ENCODE data around the gene MAML2. TPM values are rescaled to one million over a fixed set of nuclear protein-coding genes. Genes with fewer than 3 reads are reported as not detected.
A peak's percentile ranks its signal among the peaks of the same experiment; 100 is the strongest.

MAML2 gene
- total RNA-seq, 1 donor from 2014 or later = 18.0 TPM

GRCh38 chr11:96318399-96318798, 24.6 kb downstream of the MAML2 start:
- DNase-seq (ENCODE audit: low read depth) = no peak

GRCh38 chr11:96317985-96318384, 25.0 kb downstream of the MAML2 start:
- no peak for DNase-seq (ENCODE audit: low read depth)

GRCh38 chr11:96317571-96317970, 25.4 kb downstream of the MAML2 start:
- DNase-seq (ENCODE audit: low read depth) = no peak

GRCh38 chr11:96316869-96317268, 26.1 kb downstream of the MAML2 start:
- no peak for DNase-seq (ENCODE audit: low read depth)

GRCh38 chr11:96315476-96315875, 27.5 kb downstream of the MAML2 start:
- no peak for DNase-seq (ENCODE audit: low read depth)

- peak; percentile 92 for DNase-seq (ENCODE audit: low read depth)
These were observed 28.5 kb downstream of the MAML2 start for GRCh38 chr11:96314326-96315020.

- DNase-seq (ENCODE audit: low read depth) = no peak
These were observed 29.8 kb downstream of the MAML2 start for GRCh38 chr11:96313163-96313562.

GRCh38 chr11:96311120-96311568, 31.9 kb downstream of the MAML2 start:
- peak; percentile 76 for DNase-seq (ENCODE audit: low read depth)

- DNase-seq (ENCODE audit: low read depth) = no peak
These were observed 32.8 kb downstream of the MAML2 start for GRCh38 chr11:96310236-96310635.

- DNase-seq (ENCODE audit: low read depth) = no peak
These were observed 33.4 kb downstream of the MAML2 start for GRCh38 chr11:96309643-96310017.

GRCh38 chr11:96309016-96309642, 33.9 kb downstream of the MAML2 start:
- peak; percentile 89 for DNase-seq (ENCODE audit: low read depth)

GRCh38 chr11:96307776-96308140, 35.2 kb downstream of the MAML2 start:
- peak; percentile 83 for DNase-seq (ENCODE audit: low read depth)

- peak; percentile 100 for DNase-seq (ENCODE audit: low read depth)
These were observed 35.8 kb downstream of the MAML2 start for GRCh38 chr11:96306933-96307775.

GRCh38 chr11:96306600-96306932, 36.4 kb downstream of the MAML2 start:
- DNase-seq (ENCODE audit: low read depth) = no peak

- no peak for DNase-seq (ENCODE audit: low read depth)
These were observed 36.9 kb downstream of the MAML2 start for GRCh38 chr11:96306071-96306470.

- no peak for DNase-seq (ENCODE audit: low read depth)
These were observed 39.0 kb downstream of the MAML2 start for GRCh38 chr11:96303980-96304379.

- peak; percentile 72 for DNase-seq (ENCODE audit: low read depth)
These were observed 39.9 kb downstream of the MAML2 start for GRCh38 chr11:96303064-96303463.

GRCh38 chr11:96301818-96302217, 41.2 kb downstream of the MAML2 start:
- no peak for DNase-seq (ENCODE audit: low read depth)

GRCh38 chr11:96299155-96299888, 43.7 kb downstream of the MAML2 start:
- DNase-seq (ENCODE audit: low read depth) = peak; percentile 68

GRCh38 chr11:96295369-96295768, 47.6 kb downstream of the MAML2 start:
- DNase-seq (ENCODE audit: low read depth) = no peak

GRCh38 chr11:96294289-96294688, 48.7 kb downstream of the MAML2 start:
- DNase-seq (ENCODE audit: low read depth) = no peak

GRCh38 chr11:96293598-96294021, 49.4 kb downstream of the MAML2 start:
- DNase-seq (ENCODE audit: low read depth) = no peak
